Head of caudate nucleus (tissue), 42 donors: Measurements from ENCODE around the gene IZUMO2.
A peak's percentile ranks its signal among the peaks of the same experiment; 100 is the strongest.
"Not testable (repeated sequence)": the region's sequence is repeated elsewhere in the genome, so short reads cannot be mapped to it uniquely, and the experiment has no call there.

Experiments used
- DNase-seq, 42 donors: peaks; one replicate each; pipeline versions ENCODE4 v3.0.0 to v3.0.0-alpha.2; 2020 to 2021; ENCODE audit warnings: mixed read lengths in 7 of 42
- intact Hi-C: fragments of 100-400 bp; cut with DNase I; formaldehyde crosslinking; loops from one replicate; pipeline ENCODE4 v1.15.0; 2022

Gene IZUMO2

GRCh38 chr19:50147462-50148423 lies 15.3 kb downstream of the IZUMO2 start:
- peak; percentile 76 to 98 (median 92) for DNase-seq
- intact Hi-C loops, result no loop called here

- intact Hi-C loops, DNase-seq: not testable (repeated sequence)
These were observed 21.2 kb downstream of the IZUMO2 start for GRCh38 chr19:50141921-50142320.

GRCh38 chr19:50140118-50140845 lies 22.8 kb downstream of the IZUMO2 start:
- intact Hi-C loops, DNase-seq: not testable (repeated sequence)

GRCh38 chr19:50136603-50137365 lies 26.3 kb downstream of the IZUMO2 start:
- DNase-seq, result peak in 38 of 42 donors; percentile 9 to 74 (median 42)

GRCh38 chr19:50135856-50136602 lies 27.1 kb downstream of the IZUMO2 start:
- intact Hi-C loops, result not testable (repeated sequence)
- peak in 7 of 42 donors; percentile 3 to 52 (median 23) for DNase-seq

More at GRCh38 chr19:50136603-50137365, 26.3 kb downstream of the IZUMO2 start:
- intact Hi-C loops, result not testable (repeated sequence)

GRCh38 chr19:50134777-50135719 lies 28.0 kb downstream of the IZUMO2 start:
- DNase-seq, intact Hi-C loops: not testable (repeated sequence)

- intact Hi-C loops, DNase-seq: not testable (repeated sequence)
These were observed 29.3 kb downstream of the IZUMO2 start for GRCh38 chr19:50133518-50134492.

GRCh38 chr19:50104012-50104411 lies 59.1 kb downstream of the IZUMO2 start:
- intact Hi-C loops, DNase-seq: not testable (repeated sequence)

- peak in 2 of 42 donors; percentile 17 to 42 for DNase-seq
- intact Hi-C loops, result not testable (repeated sequence)
These were observed 59.7 kb downstream of the IZUMO2 start for GRCh38 chr19:50103405-50103804.
